Skeletal muscle satellite cell (primary cell): ENCODE data around the gene TRIM31.
A peak's percentile ranks its signal among the peaks of the same experiment; 100 is the strongest.

Experiments
- H3K27me3 ChIP-seq: 2 replicates; pipeline ENCODE4 v1.7.0; 2013; ENCODE audit warnings: low read length; ENCODE audit not compliant: control insufficient read depth, insufficient read depth
- H3K36me3 ChIP-seq: 2 replicates; pipeline ENCODE4 v1.7.0; 2013; ENCODE audit warnings: mild to moderate bottlenecking, control low read depth, low read length; ENCODE audit not compliant: insufficient read depth
- H3K4me1 ChIP-seq: 2 replicates; pipeline ENCODE4 v1.7.0; 2013; ENCODE audit warnings: low read length; ENCODE audit not compliant: control insufficient read depth, insufficient read depth
- H3K4me2 ChIP-seq: 2 replicates; pipeline ENCODE4 v1.7.0; 2013; ENCODE audit warnings: mild to moderate bottlenecking, low read length
- H3K4me3 ChIP-seq: 2 replicates; pipeline ENCODE4 v1.7.0; 2013; ENCODE audit warnings: low read length
- H3K9ac ChIP-seq: 2 replicates; pipeline ENCODE4 v1.7.0; 2013; ENCODE audit warnings: mild to moderate bottlenecking, low read depth, low read length, moderate library complexity
- H3K9me3 ChIP-seq: replicated peaks from 2 replicates; pipeline ENCODE4 v1.7.0; 2013; ENCODE audit warnings: mild to moderate bottlenecking, control low read depth, low read length

TRIM31 gene

DNA sequence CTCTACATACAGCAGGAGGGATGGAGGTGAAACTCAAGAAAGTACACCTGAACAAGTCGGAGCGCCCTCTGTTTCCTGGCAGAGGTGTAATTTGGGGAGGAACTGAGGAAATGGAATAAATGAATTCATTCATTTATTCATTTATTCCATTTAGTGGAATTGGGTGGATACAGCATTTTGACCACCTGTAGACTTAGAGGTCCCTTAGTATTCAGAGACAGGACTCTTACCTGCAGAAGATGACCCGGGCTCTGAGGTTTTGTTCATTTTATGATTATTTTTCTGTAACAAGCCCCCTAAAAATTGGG is 9.1 kb downstream of the TRIM31 start:
- Histone ChIP-seq H3K27me3 (peaks cover 61% of the 10 kb centered on the region), H3K4me3 (peak overlapping the region; percentile 71), H3K36me3 (no peaks in the 10 kb centered on the region), H3K9me3 (no peaks in the 10 kb centered on the region), H3K4me2 (peak overlapping the region; percentile 83), H3K9ac (no peak overlapping the region), H3K4me1 (peaks cover 32% of the 10 kb centered on the region)

DNA sequence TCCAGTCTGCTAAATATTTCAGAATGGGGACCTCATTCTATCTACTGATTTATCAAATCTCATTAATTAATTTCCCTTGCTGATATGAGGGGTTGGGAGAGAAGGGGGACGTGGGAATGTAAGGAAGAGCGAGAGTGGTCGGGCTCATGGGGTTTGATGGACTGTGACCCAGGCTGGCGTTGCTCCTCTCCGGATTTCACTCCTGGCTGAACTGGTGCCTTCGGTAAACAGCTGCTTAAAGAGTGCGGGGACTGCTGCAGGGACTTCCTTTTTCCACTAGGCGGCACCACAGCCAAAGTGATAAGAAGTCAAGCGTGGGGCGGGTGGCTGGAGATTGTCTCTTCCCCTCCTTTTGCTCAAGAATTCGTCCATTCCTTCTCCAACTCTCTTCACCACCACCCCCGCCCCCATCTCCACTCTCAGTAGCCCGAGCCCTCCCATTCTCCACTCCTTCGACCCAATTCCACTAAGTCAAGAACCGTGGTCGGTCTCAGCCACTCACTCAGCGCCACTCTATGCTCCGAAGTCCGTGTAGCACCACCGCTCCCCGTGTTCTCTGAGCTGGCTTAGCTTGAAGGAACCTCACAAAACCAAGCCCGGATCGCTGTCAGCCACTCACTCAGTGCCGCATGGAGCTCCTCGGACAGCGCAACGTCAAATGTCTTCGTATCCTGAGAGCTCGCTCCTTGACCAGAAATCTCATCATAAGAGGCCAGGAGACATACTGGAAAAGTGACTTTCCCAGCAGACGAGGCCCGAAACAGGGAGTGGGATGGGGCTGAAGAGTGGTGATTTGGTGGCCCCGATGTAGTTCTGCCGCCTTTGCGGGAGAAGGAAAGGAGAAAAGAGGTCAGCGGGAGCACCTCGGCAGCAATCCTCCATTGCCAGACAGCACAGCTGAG is 9.7 kb downstream of the TRIM31 start:
- Histone ChIP-seq H3K9me3 (no peaks in the 10 kb centered on the region), H3K4me1 (peaks cover 32% of the 10 kb centered on the region), H3K27me3 (peaks cover 63% of the 10 kb centered on the region), H3K4me3 (peak overlapping the region; percentile 71), H3K9ac (peak overlapping the region; percentile 67), H3K36me3 (no peaks in the 10 kb centered on the region), H3K4me2 (peak overlapping the region; percentile 83)

GRCh38 chr6:30102414-30102969 is 10.4 kb downstream of the TRIM31 start:
- Histone ChIP-seq H3K4me3 (peak overlapping the region; percentile 63), H3K9ac (peak overlapping the region; percentile 67), H3K4me1 (peaks cover 32% of the 10 kb centered on the region), H3K27me3 (peaks cover 64% of the 10 kb centered on the region), H3K4me2 (peak overlapping the region; percentile 83), H3K9me3 (no peaks in the 10 kb centered on the region), H3K36me3 (no peaks in the 10 kb centered on the region)

GRCh38 chr6:30101444-30102413 is 11.2 kb downstream of the TRIM31 start:
- H3K4me2 ChIP-seq = peak overlapping the region; percentile 83
- no peaks in the 10 kb centered on the region for H3K36me3 ChIP-seq
- peaks cover 32% of the 10 kb centered on the region for H3K4me1 ChIP-seq
- peak overlapping the region; percentile 63 for H3K4me3 ChIP-seq
- no peaks in the 10 kb centered on the region for H3K9me3 ChIP-seq
- peak overlapping the region; percentile 67 for H3K9ac ChIP-seq
- H3K27me3 ChIP-seq = peaks cover 69% of the 10 kb centered on the region

GRCh38 chr6:30100585-30101443 is 12.1 kb downstream of the TRIM31 start:
- Histone ChIP-seq H3K27me3 (peaks cover 73% of the 10 kb centered on the region), H3K4me3 (peak overlapping the region; percentile 63), H3K9me3 (no peaks in the 10 kb centered on the region), H3K4me2 (peak overlapping the region; percentile 83), H3K9ac (no peak overlapping the region), H3K36me3 (no peaks in the 10 kb centered on the region), H3K4me1 (peaks cover 32% of the 10 kb centered on the region)

DNA sequence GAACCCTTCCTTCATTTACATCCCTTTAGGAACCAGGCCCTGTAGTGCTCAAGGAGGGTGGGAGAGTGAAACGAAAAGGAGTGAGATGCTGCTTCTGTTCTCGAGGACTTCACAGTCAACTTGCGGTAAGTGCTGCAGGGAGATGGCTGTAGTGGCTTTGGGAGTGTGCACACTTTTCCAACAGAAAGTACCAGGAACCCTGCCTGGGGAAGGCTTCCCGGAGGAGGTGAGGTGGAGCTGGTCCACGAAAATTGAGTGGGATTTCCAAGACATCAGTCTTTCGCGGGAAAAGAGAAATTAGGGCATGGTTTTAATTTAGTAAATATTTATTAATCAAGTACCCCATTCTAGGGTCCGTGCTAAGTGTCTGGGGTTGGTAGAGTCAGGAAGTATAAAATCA is 12.7 kb downstream of the TRIM31 start:
- peaks cover 75% of the 10 kb centered on the region for H3K27me3 ChIP-seq

GRCh38 chr6:30097902-30098768 is 14.8 kb downstream of the TRIM31 start:
- Histone ChIP-seq H3K36me3 (no peaks in the 10 kb centered on the region), H3K9ac (no peak overlapping the region), H3K4me1 (peaks cover 33% of the 10 kb centered on the region), H3K4me2 (no peak overlapping the region), H3K9me3 (no peaks in the 10 kb centered on the region), H3K4me3 (no peak overlapping the region), H3K27me3 (peaks cover 75% of the 10 kb centered on the region)

More for the DNA sequence above, 12.7 kb downstream of the TRIM31 start:
- Histone ChIP-seq H3K4me2 (peak overlapping the region; percentile 83), H3K9me3 (no peaks in the 10 kb centered on the region), H3K9ac (no peak overlapping the region), H3K4me1 (peaks cover 38% of the 10 kb centered on the region), H3K36me3 (no peaks in the 10 kb centered on the region), H3K4me3 (no peak overlapping the region)

DNA sequence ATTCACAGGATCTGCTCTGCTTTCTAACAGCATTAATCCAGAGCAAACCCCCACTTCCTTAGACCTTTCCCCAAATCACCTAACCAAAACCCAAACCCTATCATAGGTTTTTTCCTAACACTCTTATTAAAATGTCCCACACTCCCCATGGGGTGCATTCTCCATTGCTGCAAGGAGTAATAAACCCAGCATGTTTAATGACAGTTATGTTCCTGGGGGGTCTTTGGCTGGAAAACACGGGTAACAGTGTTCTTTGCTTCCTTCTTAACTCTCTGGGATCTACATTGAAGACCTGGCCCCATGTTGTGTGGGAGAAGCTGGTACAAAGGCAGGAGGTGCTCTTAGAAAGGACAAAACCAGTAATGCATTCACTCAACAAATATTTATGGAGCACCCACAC is 16.1 kb downstream of the TRIM31 start:
- Histone ChIP-seq H3K4me1 (peaks cover 28% of the 10 kb centered on the region), H3K27me3 (peaks cover 79% of the 10 kb centered on the region), H3K4me2 (no peak overlapping the region), H3K36me3 (no peaks in the 10 kb centered on the region), H3K9ac (no peak overlapping the region), H3K9me3 (no peaks in the 10 kb centered on the region), H3K4me3 (no peak overlapping the region)

DNA sequence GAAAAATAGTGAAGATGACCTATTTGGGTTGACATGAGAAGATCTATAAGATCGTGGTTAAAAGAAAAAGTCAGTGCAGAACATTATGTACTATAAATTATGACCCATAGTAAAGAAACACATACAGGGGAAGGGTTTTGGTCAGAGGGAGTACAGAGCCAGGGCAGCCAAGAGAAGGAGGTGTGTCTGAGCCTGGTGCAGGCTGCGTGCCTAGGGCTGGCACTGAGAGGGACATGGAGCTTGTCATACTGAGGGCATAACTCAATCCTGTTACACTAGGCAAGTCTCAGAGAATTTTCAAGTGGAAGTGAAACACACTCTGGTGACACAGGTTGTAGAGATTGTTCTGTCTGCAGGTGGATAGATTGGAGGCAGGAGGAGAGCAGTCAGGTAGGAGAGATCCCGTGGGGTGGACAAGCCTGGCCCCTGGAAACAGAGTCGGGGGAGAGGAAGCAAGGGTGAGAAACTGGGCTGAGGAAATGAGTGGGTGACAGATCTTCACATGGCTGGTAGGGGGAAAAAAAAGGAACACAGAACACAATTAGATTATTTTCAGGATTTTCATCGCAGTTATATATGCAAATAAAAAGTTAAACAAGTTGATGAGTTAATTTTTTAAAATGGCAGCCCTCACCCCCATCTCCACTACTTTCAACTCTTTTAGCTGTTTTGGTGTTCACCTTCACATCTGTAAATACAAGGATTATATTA is 18.8 kb downstream of the TRIM31 start:
- Histone ChIP-seq H3K9me3 (no peaks in the 10 kb centered on the region), H3K9ac (no peak overlapping the region), H3K4me1 (peaks cover 20% of the 10 kb centered on the region), H3K27me3 (peaks cover 63% of the 10 kb centered on the region), H3K36me3 (no peaks in the 10 kb centered on the region), H3K4me2 (no peak overlapping the region), H3K4me3 (no peak overlapping the region)
